Left lung (tissue), 10 donors: Measurements from ENCODE around the gene PACRGL. TPM values are rescaled to one million over a fixed set of nuclear protein-coding genes. Genes with fewer than 3 reads are reported as not detected.

Experiments used
- ATAC-seq: fragments of 200-7000 bp; cut with Tn5 transposase; one replicate; pipeline ENCODE4 v1.9.1; 2020; ENCODE audit warnings: moderate library complexity
- DNase-seq, 4 donors: peaks; one replicate each; pipeline ENCODE4 v3.0.0-alpha.2; 2013 to 2020
- H3K27ac ChIP-seq, 2 donors: fragments of 200-600 bp; sonication (generic) in 1 of 2; one replicate each; pipeline versions ENCODE4 v1.5.0 to v1.8.0; 2020 to 2021
- H3K27me3 ChIP-seq, 2 donors: fragments of 200-600 bp; sonication (generic) in 1 of 2; one replicate each; pipeline versions ENCODE4 v1.5.0 to v1.8.0; 2020 to 2021
- H3K36me3 ChIP-seq, 2 donors: fragments of 200-600 bp; sonication (generic) in 1 of 2; one replicate each; pipeline versions ENCODE4 v1.5.0 to v1.8.0; 2020 to 2021
- H3K4me1 ChIP-seq, 2 donors: fragments of 200-600 bp; one replicate each; pipeline ENCODE4 v1.8.0; 2021
- H3K4me3 ChIP-seq, 2 donors: fragments of 200-600 bp; sonication (generic) in 1 of 2; one replicate each; pipeline versions ENCODE4 v1.5.0 to v1.8.0; 2020 to 2021; ENCODE audit warnings: mild to moderate bottlenecking in 1 of 2
- H3K9me3 ChIP-seq, 2 donors: fragments of 200-600 bp; sonication (generic) in 1 of 2; one replicate each; pipeline versions ENCODE4 v1.5.0 to v1.8.0; 2020 to 2021
- CTCF ChIP-seq, 2 donors: fragments of 200-600 bp; sonication (generic) in 1 of 2; IDR thresholded peaks; one replicate each; pipeline versions ENCODE4 v1.5.0 to v1.8.0; 2021; ENCODE audit warnings: antibody characterized with exemption in 2 of 2
- intact Hi-C, 2 donors: fragments of 100-400 bp; cut with DNase I; formaldehyde crosslinking; loops; one replicate each; pipeline versions ENCODE4 v1.11.2 to v1.14.2; 2022
- polyA plus RNA-seq, 6 donors: library from polyadenylated mRNA; unstranded; fragments of 120-200 nt; gene quantifications; one replicate each; pipeline ENCODE4 v1.2.1, GENCODE V29; 2013; ENCODE audit not compliant: insufficient read length in 6 of 6
- total RNA-seq, 2 donors: library from RNA; stranded (reverse); fragmentation: NEBNext Ultra II Directional; extraction: Animal tissue kit (Norgen Biotek cat#: 25700); gene quantifications; one replicate each; pipeline ENCODE4 v1.2.1, GENCODE V29; 2021
- donor health status: DM: no; HTN: yes; CAD: no.
- donor health status: DM: no; HTN: no; CAD: no.

Gene PACRGL
- total and polyA plus RNA-seq, 8 donors: 7.8 to 44.6 (median 37.7) TPM

GRCh38 chr4:20752641-20753040 lies 52.4 kb downstream of the PACRGL start:
- no peak for TF ChIP-seq CTCF (IDR thresholded peaks at IDR 0.05)
- no peak for ATAC-seq

GRCh38 chr4:20754036-20754435 lies 53.8 kb downstream of the PACRGL start:
- intact Hi-C loops: no loop called here
- H3K36me3 ChIP-seq: no peaks in the 10 kb centered on the region
- no peak for ATAC-seq

More at GRCh38 chr4:20752641-20753040, 52.4 kb downstream of the PACRGL start:
- H3K9me3 ChIP-seq: no peaks in the 10 kb centered on the region
- no peak overlapping the region for H3K27ac ChIP-seq
- DNase-seq: no peak
- no peak overlapping the region for H3K4me3 ChIP-seq
- intact Hi-C loops: no loop called here
- H3K4me1 ChIP-seq: no peaks in the 10 kb centered on the region
- H3K36me3 ChIP-seq: no peaks in the 10 kb centered on the region
- no peaks in the 10 kb centered on the region for H3K27me3 ChIP-seq

GRCh38 chr4:20760053-20760452 lies 59.8 kb downstream of the PACRGL start:
- no peak overlapping the region for H3K27ac ChIP-seq
- DNase-seq (no peak), ATAC-seq (no peak)
- no peaks in the 10 kb centered on the region for H3K9me3 ChIP-seq
- H3K4me3 ChIP-seq: no peak overlapping the region
- no peaks in the 10 kb centered on the region for H3K4me1 ChIP-seq
- TF ChIP-seq CTCF (IDR thresholded peaks at IDR 0.05): no peak
- H3K36me3 ChIP-seq: no peaks in the 10 kb centered on the region
- intact Hi-C loops: no loop called here
- H3K27me3 ChIP-seq: no peaks in the 10 kb centered on the region

More at GRCh38 chr4:20754036-20754435, 53.8 kb downstream of the PACRGL start:
- no peak for TF ChIP-seq CTCF (IDR thresholded peaks at IDR 0.05)
- Histone ChIP-seq H3K4me3 (no peak overlapping the region), H3K4me1 (no peaks in the 10 kb centered on the region), H3K9me3 (no peaks in the 10 kb centered on the region), H3K27ac (no peak overlapping the region), H3K27me3 (no peaks in the 10 kb centered on the region)
- DNase-seq: no peak

- TF ChIP-seq CTCF (IDR thresholded peaks at IDR 0.05): no peak
- intact Hi-C loops: no loop called here
- ATAC-seq: no peak
- H3K27me3 ChIP-seq: no peaks in the 10 kb centered on the region
- no peak for DNase-seq
- no peaks in the 10 kb centered on the region for H3K36me3 ChIP-seq
- H3K4me1 ChIP-seq: no peaks in the 10 kb centered on the region
- H3K9me3 ChIP-seq: no peaks in the 10 kb centered on the region
- H3K27ac ChIP-seq: no peak overlapping the region
- H3K4me3 ChIP-seq: no peak overlapping the region
Observed at GRCh38 chr4:20761382-20761781, 61.1 kb downstream of the PACRGL start.

- no peak overlapping the region for H3K27ac ChIP-seq
- no peak for TF ChIP-seq CTCF (IDR thresholded peaks at IDR 0.05)
- DNase-seq (no peak), ATAC-seq (no peak)
- H3K27me3 ChIP-seq: no peaks in the 10 kb centered on the region
- intact Hi-C loops: no loop called here
- H3K4me1 ChIP-seq: no peaks in the 10 kb centered on the region
- H3K4me3 ChIP-seq: no peak overlapping the region
- H3K9me3 ChIP-seq: no peaks in the 10 kb centered on the region
- no peaks in the 10 kb centered on the region for H3K36me3 ChIP-seq
Observed at GRCh38 chr4:20761826-20762225, 61.6 kb downstream of the PACRGL start.
